ENCODE data around the gene NMNAT2. TPM values are rescaled to one million over a fixed set of nuclear protein-coding genes. Genes with fewer than 3 reads are reported as not detected.
A peak's percentile ranks its signal among the peaks of the same experiment; 100 is the strongest.

The NMNAT2 gene
- total RNA-seq, 1 donor from 2014 or later, result 0.50 TPM

DNA sequence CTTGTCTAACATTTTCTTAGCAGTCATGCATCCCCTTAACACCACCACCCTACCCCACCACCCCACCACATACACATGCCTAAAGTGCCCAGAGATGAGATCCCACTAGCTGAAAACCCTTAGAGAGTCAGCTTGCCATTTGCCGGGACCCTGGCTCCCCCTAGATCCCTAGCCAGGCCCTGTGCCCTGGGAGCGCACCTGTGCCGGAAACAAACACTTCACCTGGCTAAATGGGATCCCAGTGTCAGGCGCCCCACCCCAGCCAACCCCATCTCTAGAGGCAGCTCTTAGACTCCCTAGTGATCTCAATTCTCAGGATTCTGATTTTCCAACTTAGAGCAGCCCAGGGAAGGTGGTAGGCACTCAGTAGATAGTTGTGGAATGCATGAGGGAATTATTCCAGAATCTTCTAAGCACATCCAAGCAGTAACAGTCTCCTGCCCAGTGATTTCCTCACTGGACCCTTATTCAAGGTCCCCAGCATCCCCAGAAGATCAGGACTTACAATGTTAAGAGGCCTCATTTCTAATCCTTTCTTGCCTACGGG is 126.9 kb downstream of the NMNAT2 start:
- TF ChIP-seq, protein P1, sequence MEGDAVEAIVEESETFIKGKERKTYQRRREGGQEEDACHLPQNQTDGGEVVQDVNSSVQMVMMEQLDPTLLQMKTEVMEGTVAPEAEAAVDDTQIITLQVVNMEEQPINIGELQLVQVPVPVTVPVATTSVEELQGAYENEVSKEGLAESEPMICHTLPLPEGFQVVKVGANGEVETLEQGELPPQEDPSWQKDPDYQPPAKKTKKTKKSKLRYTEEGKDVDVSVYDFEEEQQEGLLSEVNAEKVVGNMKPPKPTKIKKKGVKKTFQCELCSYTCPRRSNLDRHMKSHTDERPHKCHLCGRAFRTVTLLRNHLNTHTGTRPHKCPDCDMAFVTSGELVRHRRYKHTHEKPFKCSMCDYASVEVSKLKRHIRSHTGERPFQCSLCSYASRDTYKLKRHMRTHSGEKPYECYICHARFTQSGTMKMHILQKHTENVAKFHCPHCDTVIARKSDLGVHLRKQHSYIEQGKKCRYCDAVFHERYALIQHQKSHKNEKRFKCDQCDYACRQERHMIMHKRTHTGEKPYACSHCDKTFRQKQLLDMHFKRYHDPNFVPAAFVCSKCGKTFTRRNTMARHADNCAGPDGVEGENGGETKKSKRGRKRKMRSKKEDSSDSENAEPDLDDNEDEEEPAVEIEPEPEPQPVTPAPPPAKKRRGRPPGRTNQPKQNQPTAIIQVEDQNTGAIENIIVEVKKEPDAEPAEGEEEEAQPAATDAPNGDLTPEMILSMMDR (IDR thresholded peaks at IDR 0.05; ENCODE audit: insufficient read depth, low read depth, low read length), result no peak
- no peak for TF ChIP-seq EZH2 (IDR thresholded peaks at IDR 0.05; ENCODE audit: insufficient read depth, low read length)
- no peaks in the 10 kb centered on the region for H3K27me3 ChIP-seq (ENCODE audit: insufficient read depth, low read length)
- H4K20me1 ChIP-seq (ENCODE audit: insufficient read depth, low read length), result no peaks in the 10 kb centered on the region
- no peaks in the 10 kb centered on the region for H3K9me3 ChIP-seq (ENCODE audit: insufficient read depth, low read depth, low read length)
- H3K4me2 ChIP-seq (ENCODE audit: low read length), result peak overlapping the region; percentile 63
- H3K36me3 Mint-ChIP-seq (ENCODE audit: low read depth, unreplicated experiment), result peaks cover 2% of the 10 kb centered on the region
- H3K36me3 ChIP-seq (ENCODE audit: insufficient read depth, low read length), result no peaks in the 10 kb centered on the region
- DNase-seq (ENCODE audit: low read depth) (peak; percentile 45), FAIRE-seq (no peak)
- H3K4me3 Mint-ChIP-seq (ENCODE audit: unreplicated experiment), result no peak overlapping the region
- H3K4me3 ChIP-seq (ENCODE audit: insufficient read depth, low read depth, low read length), result no peak overlapping the region
- peaks cover 24% of the 10 kb centered on the region for H3K4me1 ChIP-seq (ENCODE audit: insufficient read depth, low read length)
- no peaks in the 10 kb centered on the region for H3K9me3 Mint-ChIP-seq (ENCODE audit: unreplicated experiment)
- H3K27ac Mint-ChIP-seq (ENCODE audit: unreplicated experiment), result peak overlapping the region; percentile 86
- H3K9ac ChIP-seq (ENCODE audit: low read length), result peak overlapping the region; percentile 35
- peak overlapping the region; percentile 11 for H2AFZ ChIP-seq (ENCODE audit: low read depth, low read length)
- peaks cover 6% of the 10 kb centered on the region for H3K27me3 Mint-ChIP-seq (ENCODE audit: low read depth, unreplicated experiment)
- peak overlapping the region; percentile 52 for H3K27ac ChIP-seq (ENCODE audit: low read depth, low read length)
- no peaks in the 10 kb centered on the region for H3K79me2 ChIP-seq (ENCODE audit: insufficient read depth, low read length)
- H3K4me1 Mint-ChIP-seq (ENCODE audit: low read depth, unreplicated experiment), result peaks cover 13% of the 10 kb centered on the region

DNA sequence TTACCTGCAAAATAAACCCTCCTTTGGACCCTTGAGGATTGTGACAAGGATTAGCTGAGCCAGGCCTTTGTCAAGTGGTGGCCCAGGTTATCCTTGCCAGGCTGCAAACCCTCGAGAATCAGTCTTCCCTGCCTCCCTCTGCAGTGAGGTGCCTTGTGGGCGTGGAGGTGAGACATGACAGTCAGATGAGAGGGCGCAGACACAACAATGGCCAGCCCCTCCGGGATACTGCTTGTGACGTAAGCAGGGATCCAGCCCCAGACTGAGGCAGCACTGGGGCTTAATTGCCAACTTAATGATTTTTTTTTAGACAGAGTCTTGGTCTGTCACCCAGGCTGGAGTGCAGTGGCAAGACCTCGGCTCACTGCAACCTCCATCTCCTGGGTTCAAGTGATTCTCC is 127.6 kb downstream of the NMNAT2 start:
- Histone ChIP-seq H3K4me2 (ENCODE audit: low read length) (no peak overlapping the region), H4K20me1 (ENCODE audit: insufficient read depth, low read length) (no peaks in the 10 kb centered on the region), H3K79me2 (ENCODE audit: insufficient read depth, low read length) (no peaks in the 10 kb centered on the region), H3K9me3 (ENCODE audit: insufficient read depth, low read depth, low read length) (no peaks in the 10 kb centered on the region), H3K36me3 (ENCODE audit: insufficient read depth, low read length) (no peaks in the 10 kb centered on the region), H3K9ac (ENCODE audit: low read length) (no peak overlapping the region), H2AFZ (ENCODE audit: low read depth, low read length) (no peak overlapping the region), H3K27me3 (ENCODE audit: insufficient read depth, low read length) (no peaks in the 10 kb centered on the region), H3K4me3 (ENCODE audit: insufficient read depth, low read depth, low read length) (no peak overlapping the region), H3K4me1 (ENCODE audit: insufficient read depth, low read length) (peaks cover 24% of the 10 kb centered on the region), H3K27ac (ENCODE audit: low read depth, low read length) (no peak overlapping the region)
- H3K27me3 Mint-ChIP-seq (ENCODE audit: low read depth, unreplicated experiment), result peaks cover 6% of the 10 kb centered on the region
- H3K4me3 Mint-ChIP-seq (ENCODE audit: unreplicated experiment), result no peak overlapping the region
- H3K27ac Mint-ChIP-seq (ENCODE audit: unreplicated experiment), result no peak overlapping the region
- no peaks in the 10 kb centered on the region for H3K9me3 Mint-ChIP-seq (ENCODE audit: unreplicated experiment)
- peaks cover 2% of the 10 kb centered on the region for H3K36me3 Mint-ChIP-seq (ENCODE audit: low read depth, unreplicated experiment)
- peaks cover 13% of the 10 kb centered on the region for H3K4me1 Mint-ChIP-seq (ENCODE audit: low read depth, unreplicated experiment)
- DNase-seq (ENCODE audit: low read depth) (no peak), FAIRE-seq (no peak)
- no peak for TF ChIP-seq EZH2 (IDR thresholded peaks at IDR 0.05; ENCODE audit: insufficient read depth, low read length)
- TF ChIP-seq, protein P1 (IDR thresholded peaks at IDR 0.05; ENCODE audit: insufficient read depth, low read depth, low read length), result no peak

DNA sequence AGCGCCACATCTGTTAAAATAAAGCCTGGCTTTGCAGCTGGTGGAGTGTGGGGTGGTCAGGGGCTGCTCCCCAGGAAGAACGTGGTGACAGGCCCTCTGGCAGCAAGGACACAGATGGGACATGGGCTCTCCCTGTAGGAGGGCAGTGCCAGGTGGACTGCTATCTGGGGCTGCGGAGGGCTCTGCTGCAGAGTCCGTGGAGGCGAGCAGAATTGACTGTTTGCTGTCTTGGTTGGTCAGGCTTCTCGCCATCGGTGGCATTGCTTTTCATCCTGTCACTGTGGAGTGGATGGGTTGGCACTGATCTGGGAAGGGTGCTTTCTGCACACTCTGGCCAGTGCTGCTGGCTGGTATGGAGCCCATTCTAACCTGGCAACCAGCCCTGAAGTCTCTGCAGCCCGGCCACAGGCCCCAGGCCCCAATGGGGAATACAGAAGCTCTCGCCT is 129.1 kb downstream of the NMNAT2 start:
- TF ChIP-seq, protein P1 (IDR thresholded peaks at IDR 0.05; ENCODE audit: insufficient read depth, low read depth, low read length), result no peak
- TF ChIP-seq EZH2 (IDR thresholded peaks at IDR 0.05; ENCODE audit: insufficient read depth, low read length), result no peak
- H3K4me1 ChIP-seq (ENCODE audit: insufficient read depth, low read length), result peaks cover 24% of the 10 kb centered on the region
- no peaks in the 10 kb centered on the region for H4K20me1 ChIP-seq (ENCODE audit: insufficient read depth, low read length)
- FAIRE-seq (no peak), DNase-seq (ENCODE audit: low read depth) (no peak)
- Mint-ChIP-seq H3K27me3 (ENCODE audit: low read depth, unreplicated experiment) (peaks cover 11% of the 10 kb centered on the region), H3K4me3 (ENCODE audit: unreplicated experiment) (no peak overlapping the region), H3K9me3 (ENCODE audit: unreplicated experiment) (no peaks in the 10 kb centered on the region), H3K36me3 (ENCODE audit: low read depth, unreplicated experiment) (peaks cover 2% of the 10 kb centered on the region), H3K4me1 (ENCODE audit: low read depth, unreplicated experiment) (peaks cover 13% of the 10 kb centered on the region), H3K27ac (ENCODE audit: unreplicated experiment) (no peak overlapping the region)
- H3K4me2 ChIP-seq (ENCODE audit: low read length), result no peak overlapping the region
- no peaks in the 10 kb centered on the region for H3K27me3 ChIP-seq (ENCODE audit: insufficient read depth, low read length)
- no peaks in the 10 kb centered on the region for H3K9me3 ChIP-seq (ENCODE audit: insufficient read depth, low read depth, low read length)
- H3K4me3 ChIP-seq (ENCODE audit: insufficient read depth, low read depth, low read length), result no peak overlapping the region
- H3K9ac ChIP-seq (ENCODE audit: low read length), result no peak overlapping the region
- H3K79me2 ChIP-seq (ENCODE audit: insufficient read depth, low read length), result no peaks in the 10 kb centered on the region
- H3K36me3 ChIP-seq (ENCODE audit: insufficient read depth, low read length), result no peaks in the 10 kb centered on the region
- no peak overlapping the region for H3K27ac ChIP-seq (ENCODE audit: low read depth, low read length)
- no peak overlapping the region for H2AFZ ChIP-seq (ENCODE audit: low read depth, low read length)
